Hematopoietic multipotent progenitor cell treated with erythropoietin and hydrocortisone succinate and interleukin-3 and kit ligand, for 17 days (in vitro differentiated cells): Measurements from ENCODE around the gene TPGS1.
"Not testable (repeated sequence)": the region's sequence is repeated elsewhere in the genome, so short reads cannot be mapped to it uniquely, and the experiment has no call there.

Experiments used
- DNase-seq: peaks from one replicate; pipeline ENCODE4 v3.0.0-alpha.2; 2015; ENCODE audit warnings: low spot score

TPGS1 gene

DNA sequence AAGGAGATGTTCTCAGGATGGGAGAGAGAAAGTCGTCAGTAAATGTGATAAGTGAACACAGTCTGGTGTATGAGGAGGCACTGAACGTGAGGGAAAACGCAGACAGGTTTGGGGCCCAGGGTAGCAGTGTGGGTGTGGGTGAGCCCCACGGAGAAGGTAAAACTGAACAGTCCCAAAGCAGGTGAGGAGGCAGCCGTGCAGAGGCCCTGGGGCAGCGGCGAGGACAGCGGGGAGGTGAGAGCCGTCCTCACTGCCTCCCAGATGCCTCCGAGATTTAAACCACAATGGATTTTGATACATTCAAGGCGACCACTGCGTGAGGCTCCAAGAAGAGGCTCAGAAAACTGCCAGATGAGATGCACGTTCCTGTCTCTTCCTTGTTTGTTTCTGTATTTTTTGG is 31.9 kb upstream of the TPGS1 start:
- DNase-seq, result no peak

DNA sequence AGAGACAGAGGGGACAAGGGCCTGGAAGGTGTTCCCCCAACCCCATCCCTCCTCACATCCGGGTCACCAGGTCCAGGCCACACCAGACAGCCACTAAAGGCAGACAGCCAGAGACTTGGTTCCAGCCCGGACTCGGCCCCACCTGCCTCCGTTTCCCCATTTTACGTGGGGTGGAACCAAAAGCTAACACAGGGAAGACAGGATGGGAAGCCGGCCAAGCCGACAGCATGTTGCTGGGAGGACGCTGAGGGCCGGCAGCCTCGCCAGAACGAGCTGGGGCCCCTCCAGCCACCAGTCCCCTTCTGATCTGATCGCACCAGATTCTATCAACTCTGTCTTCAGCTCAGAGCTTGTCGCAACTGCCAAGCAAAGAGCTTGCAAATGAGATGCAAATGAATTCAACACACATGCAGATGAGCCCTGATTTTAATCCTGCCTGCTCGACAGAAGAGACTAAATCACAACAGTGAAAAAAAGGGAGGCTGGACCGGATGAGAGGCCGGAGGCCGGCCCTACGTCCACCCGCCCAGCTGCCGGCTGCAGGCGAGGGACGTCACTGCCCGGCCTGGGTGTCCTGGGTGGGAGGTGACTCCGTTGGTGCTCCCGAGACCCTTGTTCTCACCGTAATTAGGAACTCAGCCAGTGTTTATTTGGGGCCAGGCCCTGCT is 28.9 kb upstream of the TPGS1 start:
- no peak for DNase-seq

DNA sequence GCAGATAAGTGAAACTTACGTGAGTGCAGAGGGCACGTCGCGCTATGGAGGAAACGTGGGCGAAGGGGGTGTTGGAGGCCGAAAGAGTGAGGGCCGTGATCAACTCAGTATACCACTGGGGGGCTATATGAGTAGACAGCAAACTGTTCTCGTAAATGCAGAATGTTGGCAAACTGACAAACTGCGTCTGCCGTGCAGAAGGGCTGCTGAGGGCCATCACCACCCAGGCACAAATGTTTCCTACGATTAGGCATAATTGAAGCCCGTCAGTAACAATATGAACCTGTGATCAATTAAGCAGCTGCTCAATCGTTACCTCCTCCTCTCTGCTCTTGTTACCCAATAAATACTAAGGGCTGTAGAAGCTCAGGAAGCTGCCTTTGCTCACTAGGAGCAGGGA is 28.3 kb upstream of the TPGS1 start:
- no peak for DNase-seq

DNA sequence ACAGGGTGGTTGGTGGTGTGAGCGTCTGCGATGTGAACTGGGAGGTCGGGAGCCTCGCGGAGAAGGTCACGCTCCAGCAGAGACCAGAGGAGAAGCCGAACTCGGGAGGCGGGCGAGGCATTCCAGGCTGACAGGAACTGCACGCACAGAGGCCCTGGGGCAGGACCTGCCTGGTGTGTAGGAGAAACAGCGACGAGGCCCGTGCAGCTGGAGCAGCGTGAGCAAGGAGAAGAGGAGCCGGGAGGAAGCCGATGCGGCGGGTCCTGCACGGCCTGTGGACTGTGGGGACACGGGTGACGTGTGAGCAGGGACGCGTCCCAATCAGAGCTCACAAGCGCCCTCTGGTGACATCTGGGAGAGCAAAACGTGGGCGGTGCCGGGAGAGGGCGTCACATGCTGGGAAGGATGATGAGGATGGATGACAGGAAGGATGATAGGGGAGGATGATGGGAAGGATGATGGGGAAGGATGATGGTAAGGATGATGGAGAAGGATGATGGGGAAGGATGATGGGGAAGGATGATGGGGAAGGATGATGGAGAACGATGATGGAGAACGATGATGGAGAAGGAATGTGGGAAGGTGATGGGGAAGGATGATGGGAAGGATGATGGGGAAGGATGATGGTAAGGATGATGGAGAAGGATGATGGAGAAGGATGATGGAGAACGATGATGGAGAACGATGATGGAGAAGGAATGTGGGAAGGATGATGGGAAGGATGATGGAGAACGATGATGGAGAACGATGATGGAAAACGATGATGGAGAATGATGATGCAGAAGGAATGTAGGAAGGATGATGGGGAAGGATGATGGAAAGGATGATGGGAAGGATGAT is 27.1 kb upstream of the TPGS1 start:
- peak; percentile 29 for DNase-seq

DNA sequence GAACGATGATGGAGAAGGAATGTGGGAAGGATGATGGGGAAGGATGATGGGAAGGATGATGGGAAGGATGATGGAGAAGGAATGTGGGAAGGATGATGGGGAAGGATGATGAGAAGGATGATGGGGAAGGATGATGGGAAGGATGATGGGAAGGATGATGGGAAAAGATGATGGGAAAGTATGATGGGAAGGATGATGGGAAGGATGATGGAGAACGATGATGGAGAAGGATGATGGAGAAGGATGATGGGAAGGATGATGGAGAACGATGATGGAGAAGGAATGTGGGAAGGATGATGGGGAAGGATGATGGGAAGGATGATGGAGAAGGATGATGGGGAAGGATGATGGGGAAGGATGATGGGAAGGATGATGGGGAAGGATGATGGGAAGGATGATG is 26.2 kb upstream of the TPGS1 start:
- DNase-seq, result not testable (repeated sequence)

GRCh38 chr19:482186-483041 is 24.9 kb upstream of the TPGS1 start:
- no peak for DNase-seq

DNA sequence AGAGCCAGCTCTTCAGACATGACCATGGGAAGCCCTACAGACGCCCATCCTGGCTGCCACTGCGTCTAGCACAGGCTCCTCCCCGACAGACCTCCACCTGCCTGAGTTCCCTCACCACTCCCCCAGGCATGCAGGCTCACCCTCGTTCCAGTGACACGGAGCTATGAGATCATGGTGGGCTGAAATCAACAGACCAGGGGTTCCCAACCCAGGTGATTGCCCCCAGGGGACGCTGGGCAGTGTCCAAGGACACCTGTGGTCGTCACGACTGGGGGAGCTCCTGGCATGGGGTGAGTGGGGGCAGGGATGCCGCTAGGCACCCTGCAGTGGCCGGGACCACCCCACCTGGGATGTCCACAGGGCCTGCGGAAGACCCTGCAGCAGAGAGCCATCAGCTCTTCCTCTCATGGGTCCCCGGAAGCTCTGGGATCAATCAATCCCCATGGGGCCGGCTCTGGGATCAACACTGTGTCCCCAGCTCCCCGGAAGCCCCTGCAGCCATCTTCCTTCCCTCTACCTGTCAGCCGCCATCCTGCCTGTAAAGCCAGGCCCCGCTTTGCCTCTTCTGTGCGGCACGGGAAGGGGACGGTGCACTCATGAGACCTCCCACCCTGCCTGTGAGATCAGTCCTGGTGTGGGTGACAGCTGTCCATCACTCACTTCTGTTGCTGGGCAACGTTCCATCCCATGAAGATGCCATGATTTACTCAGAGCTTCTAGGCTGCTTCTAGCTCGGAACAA is 23.8 kb upstream of the TPGS1 start:
- no peak for DNase-seq

DNA sequence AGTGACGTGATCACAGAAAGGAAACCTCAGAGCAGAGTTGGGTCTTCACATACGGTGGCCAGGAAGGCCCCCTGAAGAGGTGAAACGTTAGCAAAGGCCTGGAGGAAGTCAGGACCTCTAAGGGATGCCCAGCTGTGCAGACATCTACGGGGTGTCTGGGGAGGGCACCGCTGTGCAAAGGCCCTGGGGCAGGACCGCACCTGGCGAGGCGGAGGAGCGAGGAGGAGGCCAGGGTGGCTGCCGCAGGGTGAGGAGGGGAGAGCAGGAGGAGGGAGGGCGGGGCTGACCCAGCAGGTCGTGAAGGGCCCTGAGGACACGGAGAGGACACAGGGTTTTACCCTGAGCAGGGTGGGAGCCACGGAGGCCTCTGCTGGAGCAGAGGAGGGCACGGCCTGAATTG is 22.8 kb upstream of the TPGS1 start:
- DNase-seq, result no peak

DNA sequence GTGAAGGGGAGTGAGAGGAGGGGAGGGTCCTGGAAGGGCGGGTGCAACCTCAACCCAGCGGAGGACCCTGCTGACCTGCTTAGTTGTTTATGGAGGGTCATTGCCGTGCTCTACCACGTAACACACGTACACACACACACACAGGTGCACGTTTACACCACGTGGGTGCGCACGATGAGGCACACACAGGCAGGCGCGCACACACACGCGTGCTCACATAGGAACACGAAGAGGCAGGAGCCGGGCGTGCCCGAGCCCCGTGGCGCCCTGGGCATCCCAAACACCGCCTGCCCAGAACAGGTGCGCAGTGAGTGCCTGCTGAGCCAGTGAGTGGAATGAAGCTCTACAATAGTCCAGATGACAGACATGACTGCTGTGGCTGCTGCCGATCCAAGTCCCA is 22.2 kb upstream of the TPGS1 start:
- no peak for DNase-seq

- DNase-seq, result no peak
Observed at GRCh38 chr19:485583-486236, 21.6 kb upstream of the TPGS1 start.

DNA sequence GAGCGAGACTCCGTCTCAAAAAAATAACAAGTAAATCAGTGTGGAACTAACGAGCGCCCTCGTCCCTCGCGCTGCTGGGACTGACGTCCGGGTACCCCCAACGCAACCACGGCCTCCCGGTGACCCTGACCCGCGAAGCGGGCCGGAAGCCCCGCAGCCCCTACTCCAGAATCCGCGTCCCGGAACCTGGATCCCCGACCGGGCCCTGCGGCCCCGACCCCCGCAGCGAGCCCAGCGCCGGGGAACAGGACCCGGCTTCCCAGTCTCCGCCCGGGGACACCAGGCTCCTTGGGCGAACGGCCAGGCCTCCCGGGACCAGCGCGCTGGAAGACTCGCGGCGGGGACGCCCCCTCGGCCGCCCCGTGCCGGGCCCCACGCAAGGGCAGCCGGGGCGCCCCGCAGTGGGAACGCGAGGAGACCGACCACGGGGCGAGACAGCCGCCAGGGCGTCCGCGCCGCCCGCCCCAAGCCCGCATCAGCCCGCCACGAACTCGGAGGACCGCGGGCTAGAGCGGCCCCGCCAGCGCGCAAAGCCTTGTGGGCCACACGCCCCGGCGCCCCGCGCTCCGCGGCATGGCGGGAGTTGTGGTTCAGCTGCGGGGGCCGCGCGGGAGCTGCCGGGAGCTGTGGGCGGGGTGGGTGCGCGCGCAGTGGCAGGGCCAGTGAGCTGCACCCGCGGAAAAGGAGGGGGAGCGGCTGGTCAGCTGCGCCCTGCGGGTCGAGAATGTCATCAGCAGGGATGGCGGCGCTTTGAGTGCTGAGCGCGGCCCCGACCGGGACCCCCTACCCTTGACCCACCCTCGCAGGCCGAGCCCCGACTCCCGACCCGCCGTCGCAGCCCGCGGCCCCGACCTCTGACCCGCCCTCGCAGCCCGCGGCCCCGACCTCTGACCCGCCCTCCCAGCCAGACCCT is 18.5 kb upstream of the TPGS1 start:
- DNase-seq, result peak; percentile 90

GRCh38 chr19:489418-490196 is 17.7 kb upstream of the TPGS1 start:
- DNase-seq, result no peak

GRCh38 chr19:491146-491741 is 16.1 kb upstream of the TPGS1 start:
- peak; percentile 16 for DNase-seq

DNA sequence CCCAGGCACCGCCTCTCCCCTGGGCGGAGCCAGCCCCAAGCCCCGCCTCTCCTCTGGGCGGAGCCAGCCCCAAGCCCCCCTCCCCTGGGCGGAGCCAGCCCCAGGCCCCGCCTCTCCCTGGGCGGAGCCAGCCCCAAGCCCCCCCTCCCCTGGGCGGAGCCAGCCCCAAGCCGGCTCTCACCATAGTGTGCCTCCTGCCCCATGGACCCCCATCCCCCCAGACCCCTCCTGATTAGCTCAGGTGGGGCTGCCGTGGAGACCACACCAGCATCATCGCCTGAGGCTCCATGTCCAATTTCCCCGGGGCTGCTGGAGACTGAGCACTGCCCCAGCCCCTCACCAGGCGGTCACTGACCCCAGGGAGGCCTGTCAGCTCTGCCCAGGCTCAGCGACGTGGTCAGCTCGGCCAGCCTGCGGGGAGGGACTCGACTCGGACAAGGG is 15.2 kb upstream of the TPGS1 start:
- DNase-seq, result peak; percentile 41

DNA sequence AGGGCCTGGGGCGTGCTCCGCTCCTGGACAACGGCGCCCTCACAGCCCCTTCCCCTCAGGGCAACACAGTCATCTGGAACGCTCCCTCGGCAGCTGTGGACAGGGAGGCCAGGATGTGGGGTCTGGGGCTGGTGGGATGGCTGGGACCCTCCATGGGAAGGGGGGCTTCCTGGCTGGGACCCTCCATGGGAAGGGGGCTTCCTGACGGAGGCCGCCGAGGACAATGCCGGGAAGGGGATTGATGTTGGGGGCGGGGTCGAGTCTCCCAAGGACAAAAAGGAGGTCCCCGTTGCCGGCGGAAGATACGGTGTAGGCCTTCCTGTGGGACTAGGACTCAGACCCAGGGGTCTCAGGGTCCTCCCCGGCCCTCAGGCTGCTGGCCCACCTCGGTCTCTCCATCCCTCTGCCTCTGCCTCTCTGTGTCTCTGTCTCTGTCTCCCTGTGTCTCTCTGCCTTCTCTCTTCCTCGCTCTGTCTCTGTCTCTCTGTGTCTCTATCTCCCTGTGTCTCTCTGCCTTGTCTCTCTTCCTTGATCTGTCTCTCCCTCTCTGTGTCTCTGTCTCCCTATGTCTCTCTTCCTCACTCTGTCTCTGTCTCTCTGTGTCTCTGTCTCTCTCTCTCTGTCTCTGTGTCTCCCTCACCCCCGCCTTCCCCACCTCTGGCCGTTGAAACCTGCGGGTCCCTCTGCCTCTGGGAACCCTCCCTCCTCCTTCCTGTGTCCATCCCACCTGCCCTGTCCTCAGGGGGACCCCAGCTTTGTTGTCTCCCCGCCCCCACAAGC is 13.7 kb upstream of the TPGS1 start:
- no peak for DNase-seq

GRCh38 chr19:494171-495080 is 12.9 kb upstream of the TPGS1 start:
- DNase-seq, result no peak

DNA sequence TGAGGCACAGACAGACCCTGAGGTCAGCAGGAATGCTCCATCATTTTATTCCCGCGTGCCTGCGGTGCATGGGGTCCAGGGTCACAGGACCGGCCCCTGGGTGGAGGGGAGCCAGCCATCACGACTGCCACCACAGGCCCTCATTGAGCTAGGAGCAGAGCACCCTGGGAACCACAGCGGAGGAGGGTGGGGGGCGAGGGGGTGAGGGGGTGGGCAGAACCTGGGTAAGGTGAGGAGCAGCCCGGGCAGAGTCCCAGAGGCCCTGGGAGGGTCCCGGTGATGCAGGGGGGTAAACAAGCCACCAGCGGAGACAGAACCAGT is 12.3 kb upstream of the TPGS1 start:
- no peak for DNase-seq
